Measurements from ENCODE around the gene COL6A6.
"Not testable (repeated sequence)": the region's sequence is repeated elsewhere in the genome, so short reads cannot be mapped to it uniquely, and the experiment has no call there.

The COL6A6 gene

DNA sequence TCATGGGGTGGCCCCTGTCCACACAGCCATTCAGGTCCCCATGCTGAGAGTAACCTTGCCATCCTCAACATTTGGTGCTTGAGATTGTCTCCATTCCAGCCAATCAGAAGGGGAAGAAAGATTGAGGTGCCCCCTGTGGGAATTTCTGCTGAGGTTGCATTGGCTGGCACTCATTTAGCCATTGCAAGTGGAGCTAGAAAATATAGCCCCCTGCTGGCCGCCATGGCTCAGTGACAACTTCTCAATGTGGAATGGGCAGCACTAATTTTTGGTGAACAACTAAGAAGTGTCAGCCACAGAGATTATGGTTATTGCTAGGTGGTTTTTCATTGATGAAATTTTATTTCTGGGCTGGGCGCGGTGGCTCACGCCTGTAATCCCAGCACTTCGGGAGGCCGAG, 22.0 kb downstream of the COL6A6 start:
- no peak for FAIRE-seq

- FAIRE-seq = no peak
Observed at GRCh38 chr3:130543322-130543721, 26.3 kb downstream of the COL6A6 start.

DNA sequence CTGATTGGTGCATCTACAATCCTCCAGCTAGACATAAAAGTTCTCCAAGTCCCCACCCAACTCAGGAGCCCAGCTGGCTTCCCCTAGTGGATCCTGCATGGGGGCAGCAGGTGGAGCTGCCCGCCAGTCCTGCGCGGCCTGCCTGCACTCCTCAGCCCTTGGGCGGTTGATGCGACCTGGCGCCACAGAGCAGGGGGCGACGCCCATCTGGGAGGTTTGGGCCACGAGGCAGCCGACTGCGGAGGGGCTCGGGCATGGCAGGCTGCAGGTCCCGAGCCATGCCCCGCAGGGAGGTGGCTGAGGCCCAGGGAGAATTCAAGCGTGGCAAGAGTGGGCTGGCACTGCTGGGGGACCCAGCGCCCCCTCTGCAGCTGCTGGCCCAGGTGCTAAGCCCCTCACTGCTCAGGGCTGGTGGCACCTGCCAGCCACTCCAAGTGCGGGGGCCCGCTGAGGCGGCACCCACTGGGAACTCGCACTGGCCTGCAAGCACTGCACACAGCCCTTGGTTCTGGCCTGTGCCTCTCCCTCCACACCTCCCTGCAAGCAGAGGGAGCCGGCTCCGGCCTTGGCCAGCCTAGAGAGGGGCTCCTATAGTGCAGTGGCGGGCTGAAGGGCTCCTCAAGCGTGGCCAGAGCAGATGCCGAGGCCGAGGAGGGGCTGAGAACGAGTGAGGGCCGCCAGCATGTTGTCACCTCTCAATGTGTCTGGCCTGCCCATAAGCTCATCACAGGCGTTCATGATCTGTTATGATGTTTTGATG, 30.1 kb downstream of the COL6A6 start:
- no peak for FAIRE-seq

- FAIRE-seq = not testable (repeated sequence)
Observed at GRCh38 chr3:130547680-130548065, 30.7 kb downstream of the COL6A6 start.

GRCh38 chr3:130548356-130548755, 31.4 kb downstream of the COL6A6 start:
- FAIRE-seq = no peak

DNA sequence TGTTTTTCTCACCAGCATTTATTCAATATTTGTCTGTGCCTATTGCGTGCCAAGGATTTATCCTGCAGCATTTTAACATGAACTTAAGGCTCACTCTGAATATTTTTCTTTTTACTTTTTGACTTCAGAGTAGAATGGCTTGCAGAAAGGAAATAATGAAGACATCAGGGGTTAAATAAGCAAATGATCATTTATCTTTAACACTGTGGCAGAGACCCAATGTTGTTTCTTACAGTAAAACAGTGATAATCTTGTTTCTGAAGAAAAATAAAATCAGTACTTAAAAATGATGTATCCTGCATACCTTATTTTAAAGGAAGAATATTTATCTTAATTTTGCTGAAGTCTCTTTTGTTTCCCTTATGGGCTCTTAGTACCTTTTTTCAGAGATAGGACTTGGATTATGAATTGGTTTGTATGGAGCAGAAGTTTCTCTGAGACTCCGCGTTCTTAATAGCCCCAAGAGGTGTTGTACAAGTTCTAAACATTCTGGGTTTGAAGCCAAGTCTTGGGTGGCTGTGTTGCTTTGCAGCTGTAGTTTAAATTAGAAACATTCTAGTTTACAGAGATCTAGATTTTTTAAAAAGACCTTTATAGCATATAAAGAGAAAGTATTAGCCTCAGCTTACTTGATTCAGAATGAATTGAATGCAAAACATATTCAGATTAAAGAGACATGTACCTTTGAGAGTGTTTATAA, 40.5 kb downstream of the COL6A6 start:
- no peak for FAIRE-seq

- no peak for FAIRE-seq
Observed at GRCh38 chr3:130558366-130558765, 41.4 kb downstream of the COL6A6 start.

- FAIRE-seq = no peak
Observed at GRCh38 chr3:130565224-130565623, 48.2 kb downstream of the COL6A6 start.
